Measurements from ENCODE around the gene PHB1.
A peak's percentile ranks its signal among the peaks of the same experiment; 100 is the strongest.

Gene PHB1

DNA sequence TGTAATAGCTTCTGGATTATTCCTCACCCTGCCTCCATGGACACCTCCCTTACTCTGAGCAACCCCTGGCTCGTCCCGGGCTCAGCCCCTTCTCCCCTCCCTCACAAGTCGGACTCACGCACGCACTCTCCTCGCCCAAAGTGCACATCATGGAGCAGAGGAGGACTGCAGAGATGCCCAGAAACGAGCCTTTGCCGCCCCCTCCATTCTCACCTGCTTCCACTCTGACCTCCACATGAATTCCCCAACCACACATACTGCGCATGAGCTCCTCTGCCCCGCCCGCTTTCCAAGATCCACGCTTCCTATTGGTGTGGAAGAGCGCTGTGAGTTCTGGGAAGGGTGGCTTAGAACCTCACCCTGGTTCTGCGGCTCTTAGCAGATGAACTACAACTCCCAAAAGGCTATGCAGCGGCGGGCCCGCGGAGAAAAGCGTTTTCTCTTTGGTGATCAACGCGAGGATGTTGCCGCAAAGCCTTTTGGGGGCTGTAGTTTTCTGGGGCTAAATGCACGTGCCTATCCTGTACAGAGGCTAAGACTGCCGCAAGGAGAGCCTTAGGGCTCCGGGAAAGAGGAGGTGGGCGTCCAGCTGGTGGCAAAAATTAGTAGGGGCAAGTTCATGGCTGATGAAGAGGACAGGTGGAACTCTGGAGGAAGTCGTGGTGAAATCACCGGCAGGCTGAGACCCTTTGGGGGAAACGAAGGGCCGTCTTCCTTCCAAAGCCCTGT, at the start of gene PHB1:
Gene PHB1 (minus strand): TSS at position 261 of the 729 bp plus-strand sequence. CDS start 1,618 bp downstream, outside the sequence.
- DNase-seq (ENCODE audit: low spot score) = peak; percentile 92

DNA sequence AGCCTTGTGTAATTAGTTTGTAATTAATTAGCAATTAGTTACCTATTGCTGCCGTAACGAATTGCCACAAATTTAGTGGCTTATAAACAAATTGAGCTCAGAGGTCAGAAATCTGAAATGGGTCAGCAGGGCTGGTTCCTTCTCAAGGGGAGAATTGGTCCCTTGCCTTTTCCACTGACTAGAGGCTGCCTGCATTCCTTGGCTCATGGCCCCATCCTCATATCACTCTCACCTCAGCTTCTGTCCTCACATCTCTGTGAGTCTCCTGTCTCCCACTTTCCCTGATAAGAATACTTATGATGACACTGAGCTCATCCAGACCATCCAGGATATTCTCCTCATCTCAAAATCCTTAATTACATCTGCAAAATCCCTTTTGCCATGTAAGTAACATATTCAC, 49.4 kb upstream of the PHB1 start:
- no peak for DNase-seq (ENCODE audit: low spot score)

DNA sequence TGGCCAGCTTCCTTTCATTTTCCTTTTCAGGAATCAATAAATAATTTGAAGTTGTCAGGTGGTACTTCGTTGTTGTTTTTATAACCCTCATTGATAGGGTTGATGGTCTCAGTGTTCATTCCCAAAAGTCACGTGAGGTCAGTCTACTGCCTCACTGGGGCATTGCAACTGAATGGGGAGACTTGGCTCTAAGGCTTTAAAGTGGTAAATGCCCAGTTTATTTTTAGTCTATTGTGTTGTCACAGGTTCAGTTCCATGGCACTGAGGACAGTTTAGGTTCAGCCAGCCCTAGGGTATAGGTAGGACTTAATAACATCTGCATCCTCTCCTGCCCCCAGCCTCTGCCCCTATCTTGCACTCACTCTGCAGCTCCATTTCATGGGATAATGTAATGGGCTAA, 46.9 kb upstream of the PHB1 start:
- DNase-seq (ENCODE audit: low spot score) = no peak

DNA sequence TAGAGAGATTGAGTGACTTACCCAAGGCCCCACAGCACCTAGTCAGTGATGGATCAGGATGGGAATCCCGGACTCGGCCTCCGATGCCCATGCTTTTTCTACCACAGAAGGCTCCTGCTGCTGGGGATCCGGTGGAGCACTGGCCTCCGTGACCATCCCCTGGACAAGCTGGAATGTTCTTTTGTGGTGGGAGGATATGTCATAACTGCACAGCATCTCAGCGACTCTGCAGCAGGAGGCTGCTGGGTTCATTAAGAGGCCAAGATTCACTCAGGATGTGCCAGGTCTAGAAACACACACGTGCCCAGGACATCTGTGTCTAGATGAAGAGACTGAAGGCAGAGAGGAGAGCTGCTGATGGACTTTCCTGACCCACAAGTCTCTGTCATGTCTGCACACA, 45.7 kb upstream of the PHB1 start:
- DNase-seq (ENCODE audit: low spot score) = no peak

GRCh38 chr17:49459401-49459984, 44.8 kb upstream of the PHB1 start:
- DNase-seq (ENCODE audit: low spot score) = no peak

DNA sequence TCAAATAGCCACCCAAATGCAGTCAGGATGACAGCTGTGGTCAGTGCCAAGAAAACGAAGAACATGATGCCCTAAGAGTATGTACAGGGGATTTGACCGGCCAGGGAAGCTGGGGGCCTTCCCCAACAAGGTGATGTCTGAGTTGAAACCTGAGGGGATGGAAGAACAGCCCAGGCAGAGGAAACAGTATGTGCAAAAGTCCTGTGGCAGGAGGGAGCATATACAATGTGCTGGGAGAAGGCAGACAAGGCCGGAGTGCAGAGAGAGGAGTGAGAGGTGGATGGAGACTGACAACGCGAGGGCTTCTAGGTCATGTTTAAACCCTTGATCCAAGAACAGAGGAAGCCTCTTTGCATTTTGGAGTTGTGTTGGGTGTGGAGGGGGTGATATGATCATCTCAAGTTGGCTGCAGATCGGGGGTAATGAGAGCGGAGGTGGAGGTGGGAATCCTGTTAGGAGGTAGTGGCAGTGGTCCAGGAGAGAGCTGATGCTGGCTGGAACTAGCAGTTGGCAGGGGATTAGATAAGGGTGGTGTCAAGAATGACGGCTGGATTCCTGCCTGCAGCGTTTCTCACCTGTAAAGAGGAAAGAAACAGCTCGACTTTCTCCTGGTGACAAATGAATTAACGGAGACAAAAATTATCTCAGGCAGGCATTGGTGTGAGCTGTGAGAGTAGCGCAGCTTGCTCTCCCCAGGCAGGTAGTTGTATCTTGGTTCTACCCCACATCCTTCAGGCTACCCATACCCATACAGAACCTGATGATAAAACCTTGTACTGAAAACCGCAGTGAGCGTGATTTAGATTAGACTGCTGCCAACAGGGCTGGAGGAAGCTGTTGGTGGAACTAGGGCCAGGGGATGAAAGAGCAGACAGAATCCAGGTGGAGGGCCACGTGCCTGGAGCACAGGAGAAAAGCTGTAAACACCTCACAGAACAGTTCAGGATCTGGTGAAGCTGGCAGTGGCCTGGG, 43.2 kb upstream of the PHB1 start:
- no peak for DNase-seq (ENCODE audit: low spot score)

DNA sequence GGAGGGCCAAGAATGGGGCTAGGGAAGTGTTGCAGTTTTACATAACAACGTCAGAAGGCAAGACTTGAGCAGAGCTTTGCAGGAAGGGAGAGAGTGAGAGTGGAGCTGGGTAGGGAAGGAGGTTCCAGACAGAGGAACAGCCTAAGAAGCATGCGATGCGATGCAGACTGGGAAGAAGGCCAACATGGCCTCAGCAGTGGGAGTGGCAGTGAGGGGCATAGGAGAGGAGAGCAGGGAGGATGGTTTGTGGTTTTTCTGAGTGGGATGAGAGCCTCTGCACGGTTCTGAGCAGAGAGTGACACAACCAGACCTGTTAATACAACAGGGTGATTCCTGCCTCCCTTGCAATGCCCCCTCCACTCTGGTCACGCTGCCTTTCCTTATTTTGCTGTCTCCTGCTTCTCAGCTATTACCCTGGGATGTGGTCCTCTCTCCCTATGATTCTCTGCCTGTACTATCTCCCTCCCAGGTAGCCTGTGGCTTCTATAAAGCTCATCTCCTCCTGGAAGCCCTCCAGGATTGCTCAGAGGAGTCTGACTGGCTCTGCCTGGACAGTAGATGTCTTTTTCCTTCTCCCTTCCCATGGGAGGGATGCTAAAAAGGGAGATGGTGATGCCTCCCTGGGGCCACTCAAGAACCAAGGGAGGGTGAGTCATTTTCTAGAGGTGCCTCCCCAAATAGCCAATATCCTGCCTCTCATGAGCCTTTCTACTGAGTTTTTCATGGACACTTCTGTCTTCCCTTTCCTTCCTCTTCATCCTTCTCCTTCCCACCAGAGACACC, 41.7 kb upstream of the PHB1 start:
- DNase-seq (ENCODE audit: low spot score) = no peak

DNA sequence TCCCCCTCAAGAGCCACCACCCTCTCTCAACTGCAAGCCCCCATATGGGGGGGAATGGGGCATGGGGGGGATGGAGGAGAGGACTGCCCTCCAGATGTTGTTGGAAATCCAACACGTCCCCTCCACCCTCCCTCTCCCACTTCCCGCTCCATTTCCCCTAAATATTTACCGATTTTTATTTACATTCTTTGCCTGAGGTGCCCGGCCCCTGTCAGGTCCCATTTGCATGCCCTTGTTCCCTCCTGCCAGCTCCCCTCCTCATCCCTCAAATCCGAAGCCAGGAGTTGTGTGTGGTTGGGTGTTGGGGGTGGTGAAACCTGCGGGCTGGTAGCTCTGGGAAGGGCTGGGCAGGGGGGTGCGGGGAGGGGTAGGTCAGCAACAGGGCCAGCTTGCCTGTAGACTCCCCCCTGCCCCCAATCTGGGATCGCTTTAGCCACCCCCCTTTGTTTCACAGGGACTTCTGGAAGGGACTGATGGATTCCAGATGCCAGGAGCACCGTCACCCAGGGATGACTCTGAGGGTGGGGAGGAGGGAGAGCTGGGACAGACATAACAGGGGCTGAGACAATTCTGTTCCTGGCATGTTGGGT, 40.7 kb upstream of the PHB1 start:
- no peak for DNase-seq (ENCODE audit: low spot score)

- no peak for DNase-seq (ENCODE audit: low spot score)
Observed at GRCh38 chr17:49454050-49454449, 39.4 kb upstream of the PHB1 start.

GRCh38 chr17:49452661-49453060, 38.0 kb upstream of the PHB1 start:
- no peak for DNase-seq (ENCODE audit: low spot score)

GRCh38 chr17:49452201-49452600, 37.5 kb upstream of the PHB1 start:
- DNase-seq (ENCODE audit: low spot score) = no peak

GRCh38 chr17:49450735-49451134, 36.1 kb upstream of the PHB1 start:
- no peak for DNase-seq (ENCODE audit: low spot score)

DNA sequence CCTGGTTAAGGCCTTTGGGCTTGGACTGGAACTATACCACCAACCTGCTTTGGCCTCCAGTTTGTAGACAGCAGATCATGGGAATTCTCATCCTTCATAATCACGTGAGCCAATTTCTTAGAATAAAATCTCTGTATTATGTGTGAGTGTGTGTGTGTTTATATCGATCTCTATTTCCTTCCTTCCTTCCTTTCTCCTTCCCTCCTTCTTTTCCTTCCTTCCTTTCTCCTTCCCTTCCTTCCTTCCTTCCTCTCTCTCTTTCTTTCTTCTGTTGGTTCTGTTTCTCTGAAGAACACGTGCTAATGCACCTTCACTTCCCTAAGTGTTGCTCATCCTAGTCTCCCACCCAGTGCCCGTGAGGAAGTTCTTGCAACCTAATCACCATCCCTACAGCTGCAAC, 35.5 kb upstream of the PHB1 start:
- DNase-seq (ENCODE audit: low spot score) = no peak

DNA sequence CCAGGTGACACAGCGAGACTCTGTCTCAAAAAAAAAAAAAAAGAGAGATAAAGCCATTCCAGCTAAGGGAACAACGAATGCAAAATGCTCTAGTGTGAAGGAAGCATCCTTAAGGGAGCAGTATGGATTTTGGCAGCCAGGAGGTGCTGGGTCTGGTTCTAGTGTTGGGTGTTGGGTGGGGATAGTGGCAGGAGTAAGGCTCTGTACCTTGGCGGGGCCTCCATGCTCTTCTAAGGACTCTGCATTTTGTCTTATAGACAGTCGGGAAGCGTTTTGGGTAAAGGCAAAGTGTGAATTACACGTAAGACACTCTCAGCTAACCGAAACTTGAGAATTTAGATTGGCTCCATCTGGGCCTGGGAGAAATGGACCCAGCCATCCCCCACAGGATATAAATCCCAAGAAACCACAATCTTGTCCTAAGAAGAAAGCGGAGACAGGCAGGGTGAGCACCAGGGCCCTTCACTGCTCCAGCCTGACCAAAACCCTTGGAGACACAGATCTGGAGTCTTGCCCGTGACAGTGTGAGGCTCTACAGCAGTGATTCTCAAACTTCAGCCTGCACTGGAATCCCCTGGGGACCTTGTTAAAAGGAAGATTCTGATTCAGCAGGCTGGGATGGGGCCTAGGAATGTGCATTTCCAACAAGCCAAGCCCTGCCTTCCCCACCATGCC, 33.1 kb upstream of the PHB1 start:
- DNase-seq (ENCODE audit: low spot score) = no peak

GRCh38 chr17:49445591-49445990, 30.9 kb upstream of the PHB1 start:
- DNase-seq (ENCODE audit: low spot score) = no peak

DNA sequence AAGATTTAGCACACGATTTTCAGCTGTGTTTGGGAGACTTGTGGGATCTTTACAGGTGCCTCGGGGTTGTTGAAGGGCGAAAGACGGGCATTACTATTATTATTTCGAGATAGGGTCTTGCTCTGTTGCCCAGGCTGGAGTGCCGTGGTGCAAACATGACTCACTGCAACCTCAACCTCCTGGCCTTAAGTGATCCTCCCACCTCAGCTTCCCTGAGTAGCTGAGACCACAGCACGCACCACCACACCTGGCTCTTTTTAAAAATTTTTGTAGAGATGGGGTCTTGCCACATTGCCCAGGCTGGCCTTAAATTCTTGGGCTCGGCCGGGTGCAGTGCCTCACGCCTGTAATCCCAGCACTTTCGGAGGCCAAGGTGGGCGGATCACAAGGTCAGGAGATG, 29.7 kb upstream of the PHB1 start:
- no peak for DNase-seq (ENCODE audit: low spot score)

- DNase-seq (ENCODE audit: low spot score) = no peak
Observed at GRCh38 chr17:49443862-49444261, 29.2 kb upstream of the PHB1 start.

- no peak for DNase-seq (ENCODE audit: low spot score)
Observed at GRCh38 chr17:49442041-49442440, 27.4 kb upstream of the PHB1 start.

- DNase-seq (ENCODE audit: low spot score) = no peak
Observed at GRCh38 chr17:49441578-49441977, 26.9 kb upstream of the PHB1 start.

DNA sequence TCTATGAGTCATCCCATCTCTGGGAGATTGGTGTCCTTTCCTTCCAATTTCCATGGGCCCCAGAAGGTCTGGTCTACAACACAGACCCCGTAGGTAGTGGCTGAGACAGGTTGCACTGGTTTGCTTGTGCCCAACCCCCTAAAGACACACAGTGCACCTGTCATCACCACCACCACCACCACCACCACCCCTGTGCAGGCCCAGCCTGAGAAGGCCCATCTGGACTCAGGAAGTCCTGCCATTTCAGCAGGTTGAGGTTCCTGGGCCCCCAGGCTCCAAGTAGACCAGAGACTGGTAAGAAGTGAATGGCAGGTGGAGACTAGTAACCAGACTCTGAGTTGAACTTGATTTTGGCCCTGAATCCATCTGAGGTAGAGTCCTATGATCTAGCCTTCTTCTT, 25.9 kb upstream of the PHB1 start:
- DNase-seq (ENCODE audit: low spot score) = no peak
